ENCODE results near the gene ZCCHC2. TPM values are rescaled to one million over a fixed set of nuclear protein-coding genes. Genes with fewer than 3 reads are reported as not detected.

Gene ZCCHC2
- total RNA-seq, 1 donor from 2014 or later, result 8.7 TPM

DNA sequence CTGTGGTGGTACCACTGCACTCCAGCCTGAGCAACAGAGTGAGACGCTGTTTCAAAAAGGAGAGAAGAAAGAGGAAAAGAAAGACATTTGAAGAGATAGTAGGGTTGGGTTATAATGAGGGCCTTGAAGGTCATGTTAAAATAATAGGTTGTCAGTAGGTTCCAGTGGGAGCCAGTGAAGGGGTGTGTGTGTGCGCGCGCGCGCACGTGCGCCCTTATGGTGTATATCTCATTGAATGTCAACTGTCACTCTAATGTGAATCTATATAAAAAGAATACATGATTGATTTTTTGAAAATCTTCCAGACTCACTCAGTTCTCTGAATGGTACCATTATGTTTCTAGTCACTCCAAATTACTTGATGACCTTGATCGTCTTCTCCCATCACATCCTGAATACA, 9.1 kb downstream of the ZCCHC2 start:
- DNase-seq (ENCODE audit: low read depth) (no peak), FAIRE-seq (no peak)
- TF ChIP-seq, protein P1, sequence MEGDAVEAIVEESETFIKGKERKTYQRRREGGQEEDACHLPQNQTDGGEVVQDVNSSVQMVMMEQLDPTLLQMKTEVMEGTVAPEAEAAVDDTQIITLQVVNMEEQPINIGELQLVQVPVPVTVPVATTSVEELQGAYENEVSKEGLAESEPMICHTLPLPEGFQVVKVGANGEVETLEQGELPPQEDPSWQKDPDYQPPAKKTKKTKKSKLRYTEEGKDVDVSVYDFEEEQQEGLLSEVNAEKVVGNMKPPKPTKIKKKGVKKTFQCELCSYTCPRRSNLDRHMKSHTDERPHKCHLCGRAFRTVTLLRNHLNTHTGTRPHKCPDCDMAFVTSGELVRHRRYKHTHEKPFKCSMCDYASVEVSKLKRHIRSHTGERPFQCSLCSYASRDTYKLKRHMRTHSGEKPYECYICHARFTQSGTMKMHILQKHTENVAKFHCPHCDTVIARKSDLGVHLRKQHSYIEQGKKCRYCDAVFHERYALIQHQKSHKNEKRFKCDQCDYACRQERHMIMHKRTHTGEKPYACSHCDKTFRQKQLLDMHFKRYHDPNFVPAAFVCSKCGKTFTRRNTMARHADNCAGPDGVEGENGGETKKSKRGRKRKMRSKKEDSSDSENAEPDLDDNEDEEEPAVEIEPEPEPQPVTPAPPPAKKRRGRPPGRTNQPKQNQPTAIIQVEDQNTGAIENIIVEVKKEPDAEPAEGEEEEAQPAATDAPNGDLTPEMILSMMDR (IDR thresholded peaks at IDR 0.05; ENCODE audit: insufficient read depth, low read length, severe bottlenecking), result no peak
- no peaks in the 10 kb centered on the region for H3K27me3 ChIP-seq (ENCODE audit: control insufficient read depth, insufficient read depth, low read length)
- no peaks in the 10 kb centered on the region for H3K36me3 ChIP-seq (ENCODE audit: control insufficient read depth, insufficient read depth, low read length)
- no peak overlapping the region for H3K4me3 ChIP-seq (ENCODE audit: low read depth, low read length)

DNA sequence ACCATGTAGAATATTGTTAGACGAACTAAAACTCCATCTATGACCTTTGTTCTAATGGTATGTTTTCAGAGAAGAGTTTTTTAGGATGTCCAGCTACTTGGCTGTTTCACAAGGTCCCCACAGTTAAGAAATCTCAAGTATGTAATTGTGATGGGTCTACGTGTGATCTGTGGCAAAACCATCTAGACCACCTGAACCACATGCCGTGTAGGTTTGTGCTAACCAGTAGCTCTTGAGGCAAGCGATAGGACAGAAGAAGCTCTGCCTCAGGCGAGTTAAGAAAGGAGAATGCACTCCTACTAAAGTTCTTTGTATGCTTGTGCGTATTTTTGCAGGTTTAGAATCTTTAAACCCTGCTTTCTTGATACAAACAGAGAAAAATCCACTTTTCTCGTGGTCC, 13.2 kb downstream of the ZCCHC2 start:
- no peak for FAIRE-seq
- DNase-seq (ENCODE audit: low read depth), result no peak
- Histone ChIP-seq H3K36me3 (ENCODE audit: control insufficient read depth, insufficient read depth, low read length) (peaks cover under 1% of the 10 kb centered on the region), H3K4me3 (ENCODE audit: low read depth, low read length) (no peak overlapping the region), H3K27me3 (ENCODE audit: control insufficient read depth, insufficient read depth, low read length) (no peaks in the 10 kb centered on the region)
- TF ChIP-seq, protein P1 (IDR thresholded peaks at IDR 0.05; ENCODE audit: insufficient read depth, low read length, severe bottlenecking), result no peak

DNA sequence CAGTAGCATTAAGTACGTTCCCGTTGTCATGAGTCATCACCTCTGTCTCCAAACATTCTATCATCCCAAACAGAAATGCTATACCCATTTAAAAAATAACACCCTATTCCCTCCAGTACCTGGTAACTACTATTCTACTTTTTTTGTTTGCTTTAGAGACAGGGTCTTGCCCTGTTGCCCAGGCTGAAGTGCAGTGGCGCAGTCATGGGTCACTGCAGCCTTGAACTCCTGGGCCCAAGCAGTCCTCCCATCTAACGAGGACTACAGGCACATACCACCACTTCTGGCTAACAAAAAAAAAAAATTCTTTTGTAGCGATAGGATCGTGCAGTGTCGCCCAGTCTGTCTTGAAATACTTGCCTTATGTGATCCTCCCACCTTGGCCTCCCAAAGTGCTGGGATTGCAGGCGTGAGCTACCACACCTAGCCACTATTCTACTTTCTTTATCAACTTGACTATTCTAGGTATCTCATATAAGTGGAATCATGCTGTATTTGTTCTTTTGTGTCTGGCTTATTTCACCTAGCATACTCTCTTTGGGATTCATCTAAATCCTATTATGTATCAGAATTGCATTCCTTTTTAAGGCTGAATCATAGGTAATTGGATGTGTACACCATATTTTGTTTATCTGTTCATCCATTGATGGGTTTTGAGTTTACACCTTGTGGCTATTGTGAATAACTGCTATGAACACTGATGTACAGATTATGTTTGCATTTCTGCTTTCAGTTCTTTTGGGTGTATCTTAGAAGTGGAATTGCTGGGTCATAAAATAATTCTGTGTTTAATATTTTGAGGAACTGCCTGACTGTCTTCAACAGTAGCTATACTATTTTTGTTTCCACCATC, 14.4 kb downstream of the ZCCHC2 start:
- Histone ChIP-seq H3K36me3 (ENCODE audit: control insufficient read depth, insufficient read depth, low read length) (peaks cover 3% of the 10 kb centered on the region), H3K4me3 (ENCODE audit: low read depth, low read length) (no peak overlapping the region), H3K27me3 (ENCODE audit: control insufficient read depth, insufficient read depth, low read length) (no peaks in the 10 kb centered on the region)
- FAIRE-seq (peak; percentile 47), DNase-seq (ENCODE audit: low read depth) (no peak)
- TF ChIP-seq, protein P1 (IDR thresholded peaks at IDR 0.05; ENCODE audit: insufficient read depth, low read length, severe bottlenecking), result no peak

DNA sequence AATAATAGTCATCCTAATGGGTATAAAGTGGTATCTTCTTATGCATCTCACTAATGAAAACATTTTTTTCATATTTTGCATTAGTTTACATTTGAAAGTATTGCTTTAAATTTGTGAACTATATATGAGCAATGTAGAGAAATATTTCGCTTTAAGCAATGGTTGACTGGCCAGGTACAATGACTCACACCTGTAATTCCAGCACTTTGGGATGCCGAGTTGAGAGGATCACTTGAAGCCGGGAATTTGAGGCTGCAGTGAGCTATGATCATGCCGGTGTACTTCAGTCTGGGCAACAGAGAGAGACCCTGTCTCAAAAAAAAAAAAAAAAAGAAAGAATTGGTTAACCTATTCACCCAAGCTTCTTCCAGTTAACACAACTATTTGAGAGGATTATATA, 15.1 kb downstream of the ZCCHC2 start:
- Histone ChIP-seq H3K36me3 (ENCODE audit: control insufficient read depth, insufficient read depth, low read length) (peaks cover 3% of the 10 kb centered on the region), H3K4me3 (ENCODE audit: low read depth, low read length) (no peak overlapping the region), H3K27me3 (ENCODE audit: control insufficient read depth, insufficient read depth, low read length) (no peaks in the 10 kb centered on the region)
- TF ChIP-seq, protein P1 (IDR thresholded peaks at IDR 0.05; ENCODE audit: insufficient read depth, low read length, severe bottlenecking), result no peak
- FAIRE-seq (no peak), DNase-seq (ENCODE audit: low read depth) (peak; percentile 85)

DNA sequence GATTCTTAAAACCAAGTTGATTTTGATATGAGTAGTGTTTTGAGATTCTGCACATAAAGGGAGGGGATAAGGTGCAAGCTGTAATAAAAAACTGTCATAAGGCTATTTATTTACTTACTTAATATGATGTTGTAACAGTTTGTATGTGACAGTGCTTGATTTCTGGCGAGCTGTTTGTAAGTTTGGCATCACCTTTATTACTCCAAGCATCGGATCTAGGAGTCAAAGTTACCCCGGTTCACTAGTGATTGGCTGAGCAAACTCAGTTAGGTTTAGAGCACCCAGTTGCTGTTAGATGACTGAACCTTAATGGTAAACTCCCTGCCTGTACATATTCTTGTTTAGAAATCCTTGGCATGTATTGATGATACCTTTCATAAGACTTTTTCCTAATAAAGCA, 16.1 kb downstream of the ZCCHC2 start:
- Histone ChIP-seq H3K4me3 (ENCODE audit: low read depth, low read length) (no peak overlapping the region), H3K36me3 (ENCODE audit: control insufficient read depth, insufficient read depth, low read length) (peaks cover 7% of the 10 kb centered on the region), H3K27me3 (ENCODE audit: control insufficient read depth, insufficient read depth, low read length) (no peaks in the 10 kb centered on the region)
- FAIRE-seq (no peak), DNase-seq (ENCODE audit: low read depth) (no peak)
- TF ChIP-seq, protein P1 (IDR thresholded peaks at IDR 0.05; ENCODE audit: insufficient read depth, low read length, severe bottlenecking), result no peak
